HUES64 (cell line): ENCODE results near the gene HOXB8.

ENCODE experiments used
- H3K27ac ChIP-seq: 2 replicates; pipeline ENCODE4 v1.7.0; 2013; ENCODE audit warnings: low read depth, low read length, inconsistent platforms
- H3K27me3 ChIP-seq: 2 replicates; pipeline ENCODE4 v1.6.1; 2013; ENCODE audit warnings: mild to moderate bottlenecking, low read length; ENCODE audit not compliant: insufficient read depth
- H3K36me3 ChIP-seq: 2 replicates; pipeline ENCODE4 v1.6.1; 2013; ENCODE audit warnings: mild to moderate bottlenecking, low read length; ENCODE audit not compliant: insufficient read depth
- H3K4me1 ChIP-seq: 2 replicates; pipeline ENCODE4 v1.6.1; 2013; ENCODE audit warnings: mild to moderate bottlenecking, low read length, moderate library complexity; ENCODE audit not compliant: insufficient read depth
- H3K4me3 ChIP-seq: 2 replicates; pipeline ENCODE4 v1.5.1; 2013; ENCODE audit warnings: mild to moderate bottlenecking, low read length, moderate library complexity
- H3K9ac ChIP-seq: 2 replicates; pipeline ENCODE4 v1.6.1; 2013; ENCODE audit warnings: mild to moderate bottlenecking, low read depth, low read length
- H3K9me3 ChIP-seq: 2 replicates; pipeline ENCODE4 v1.6.1; 2013; ENCODE audit warnings: low read depth, low read length; ENCODE audit not compliant: insufficient read depth
- WGBS: fragments of 150-250, 120-280 bp; methylation state at CpG from one replicate; pipeline ENCODE4 v1.1.7; 2013; ENCODE audit warnings: missing lambda C conversion rate; 5-methylcytosine and 5-hydroxymethylcytosine counted together

Gene HOXB8

DNA sequence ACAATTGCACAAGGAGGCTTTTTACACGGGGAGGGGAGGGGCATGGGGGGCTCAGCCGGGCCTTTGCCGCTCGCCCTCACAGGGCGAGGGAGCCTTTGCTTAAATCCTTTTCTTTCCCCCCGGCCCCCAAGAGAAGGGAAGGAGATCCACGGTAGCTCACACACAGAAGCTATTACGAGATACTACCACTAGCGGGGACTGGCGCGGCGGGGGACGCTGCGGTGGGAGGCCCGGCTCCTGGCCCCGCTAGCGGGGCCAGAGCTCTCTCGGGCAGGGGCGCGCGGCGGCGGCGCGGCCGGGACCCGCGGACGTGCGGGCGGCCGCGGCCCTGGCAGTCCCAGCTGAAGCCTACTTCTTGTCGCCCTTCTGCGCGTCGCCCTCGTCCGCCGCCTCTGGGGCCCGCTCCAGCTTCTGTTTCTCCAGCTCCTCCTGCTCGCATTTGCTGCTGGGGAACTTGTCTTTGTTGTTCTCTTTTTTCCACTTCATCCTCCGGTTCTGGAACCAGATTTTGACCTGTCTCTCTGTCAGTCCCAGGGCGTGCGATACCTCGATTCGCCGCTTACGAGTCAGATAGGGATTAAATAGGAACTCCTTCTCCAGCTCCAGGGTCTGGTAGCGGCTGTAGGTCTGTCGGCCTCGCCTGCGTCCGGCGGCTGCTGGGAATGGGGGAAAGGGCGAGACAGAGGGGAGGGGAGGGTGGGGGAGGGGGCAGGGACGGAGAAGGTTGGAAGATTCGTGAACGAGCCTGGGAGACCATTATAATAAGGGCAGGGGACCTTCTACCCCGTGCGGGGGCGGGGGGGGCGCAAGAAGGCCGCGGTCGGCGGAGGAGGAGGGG lies 2.0 kb downstream of the HOXB8 start:
- Histone ChIP-seq H3K4me3 (peak overlapping the region; percentile 20; the same call in 1 of the 2 replicates), H3K27ac (no peak overlapping the region), H3K36me3 (no peaks in the 10 kb centered on the region), H3K9ac (no peak overlapping the region), H3K9me3 (no peaks in the 10 kb centered on the region), H3K4me1 (peaks cover 2% of the 10 kb centered on the region; the same call in 1 of the 2 replicates), H3K27me3 (peaks cover 100% of the 10 kb centered on the region)
- WGBS = under 1% methylated on average over 67 of the region's 67 CpGs

DNA sequence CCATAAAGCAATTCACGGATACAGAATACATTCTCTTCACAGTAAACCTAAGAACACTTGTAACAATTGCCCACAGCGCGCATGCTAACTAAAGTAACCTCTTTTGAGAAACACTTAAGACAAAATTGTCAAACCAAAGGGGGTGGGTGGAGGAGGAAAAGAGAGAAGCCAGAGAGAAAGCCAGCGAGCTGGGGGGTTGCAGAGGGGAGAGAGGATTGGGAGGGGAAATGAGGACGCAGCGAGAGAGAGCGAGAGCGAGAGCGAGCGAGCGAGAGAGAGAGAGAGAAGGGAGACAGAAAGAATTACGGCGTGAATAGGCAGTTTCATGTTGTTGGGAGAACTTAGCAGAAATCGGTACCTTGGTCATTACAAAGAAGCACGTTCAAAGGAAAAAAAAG lies 2.6 kb downstream of the HOXB8 start:
- 3% methylated on average over 15 of the region's 15 CpGs for WGBS
- peaks cover 100% of the 10 kb centered on the region for H3K27me3 ChIP-seq
- H3K4me3 ChIP-seq = no peak overlapping the region
- H3K4me1 ChIP-seq = peaks cover 2% of the 10 kb centered on the region; the same call in 1 of the 2 replicates
- no peak overlapping the region for H3K9ac ChIP-seq
- H3K9me3 ChIP-seq = no peaks in the 10 kb centered on the region
- H3K36me3 ChIP-seq = no peaks in the 10 kb centered on the region
- no peak overlapping the region for H3K27ac ChIP-seq

DNA sequence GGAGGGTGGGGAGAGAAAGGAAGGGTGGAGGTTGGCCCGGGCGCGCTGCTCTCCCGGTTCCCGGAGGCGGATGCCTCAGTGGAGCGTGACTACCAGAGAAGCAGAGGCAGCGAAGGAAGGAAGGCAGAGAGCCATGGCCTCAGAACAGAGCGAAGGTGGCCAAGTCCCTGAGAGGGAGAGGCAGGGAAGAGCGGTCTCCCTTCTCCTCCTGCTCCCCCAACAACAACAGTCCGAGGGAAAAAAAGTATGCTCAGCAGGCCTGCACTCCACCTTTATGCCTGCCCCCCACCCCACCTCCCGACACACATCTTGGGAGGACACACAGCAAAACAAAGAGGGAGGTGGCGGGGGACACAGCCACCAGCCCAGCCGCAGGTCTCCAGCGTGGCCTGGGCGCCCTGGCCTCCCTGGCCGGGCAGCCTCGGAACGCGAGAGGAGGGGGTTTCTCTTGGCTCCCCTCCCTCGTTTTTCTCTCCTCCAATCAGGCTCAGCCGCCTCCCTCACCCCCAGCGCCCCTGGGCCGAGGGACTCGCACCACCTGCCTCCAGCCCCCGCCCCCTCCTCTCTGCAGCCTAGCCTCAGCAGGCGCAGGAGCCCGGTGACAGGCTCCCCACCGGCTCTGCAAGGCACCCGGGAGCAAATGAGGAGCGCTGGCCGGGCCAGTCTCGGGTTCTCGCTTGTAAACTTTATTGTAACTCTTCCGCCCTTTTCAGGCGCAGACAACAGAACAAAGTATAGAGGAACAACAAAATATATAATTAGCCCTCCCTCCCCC lies 3.2 kb downstream of the HOXB8 start:
- Histone ChIP-seq H3K27me3 (peaks cover 100% of the 10 kb centered on the region), H3K4me1 (peaks cover 2% of the 10 kb centered on the region; the same call in 1 of the 2 replicates), H3K27ac (no peak overlapping the region), H3K36me3 (no peaks in the 10 kb centered on the region), H3K9ac (no peak overlapping the region), H3K9me3 (no peaks in the 10 kb centered on the region), H3K4me3 (no peak overlapping the region; the same call in 1 of the 2 replicates)
- WGBS = 1% methylated on average over 36 of the region's 36 CpGs

DNA sequence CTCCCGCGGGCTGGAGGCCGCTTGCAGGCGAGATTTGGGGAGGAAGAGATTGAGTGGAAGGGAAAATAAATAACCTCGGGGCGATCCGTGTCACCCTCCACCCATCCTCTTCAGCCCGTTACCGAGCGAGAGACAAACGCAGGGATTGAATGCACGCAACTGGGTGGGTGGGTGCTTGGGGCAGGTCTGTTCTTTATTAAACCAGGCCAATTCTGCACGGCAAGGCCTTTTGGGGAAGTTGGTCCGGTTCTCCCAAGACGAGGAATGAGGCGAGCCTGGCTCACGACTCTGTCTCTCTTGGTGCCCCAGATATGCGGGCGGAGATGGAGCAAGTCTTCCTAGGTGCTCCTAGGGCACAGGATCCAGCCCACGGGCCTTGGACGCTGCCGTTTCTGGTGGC lies 3.9 kb downstream of the HOXB8 start:
- Histone ChIP-seq H3K36me3 (no peaks in the 10 kb centered on the region), H3K4me3 (peak overlapping the region; percentile 26; the same call in 1 of the 2 replicates), H3K27ac (no peak overlapping the region), H3K27me3 (peaks cover 100% of the 10 kb centered on the region), H3K4me1 (peaks cover 2% of the 10 kb centered on the region; the same call in 1 of the 2 replicates), H3K9me3 (no peaks in the 10 kb centered on the region), H3K9ac (no peak overlapping the region)
- 5% methylated on average over 21 of the region's 22 CpGs for WGBS

DNA sequence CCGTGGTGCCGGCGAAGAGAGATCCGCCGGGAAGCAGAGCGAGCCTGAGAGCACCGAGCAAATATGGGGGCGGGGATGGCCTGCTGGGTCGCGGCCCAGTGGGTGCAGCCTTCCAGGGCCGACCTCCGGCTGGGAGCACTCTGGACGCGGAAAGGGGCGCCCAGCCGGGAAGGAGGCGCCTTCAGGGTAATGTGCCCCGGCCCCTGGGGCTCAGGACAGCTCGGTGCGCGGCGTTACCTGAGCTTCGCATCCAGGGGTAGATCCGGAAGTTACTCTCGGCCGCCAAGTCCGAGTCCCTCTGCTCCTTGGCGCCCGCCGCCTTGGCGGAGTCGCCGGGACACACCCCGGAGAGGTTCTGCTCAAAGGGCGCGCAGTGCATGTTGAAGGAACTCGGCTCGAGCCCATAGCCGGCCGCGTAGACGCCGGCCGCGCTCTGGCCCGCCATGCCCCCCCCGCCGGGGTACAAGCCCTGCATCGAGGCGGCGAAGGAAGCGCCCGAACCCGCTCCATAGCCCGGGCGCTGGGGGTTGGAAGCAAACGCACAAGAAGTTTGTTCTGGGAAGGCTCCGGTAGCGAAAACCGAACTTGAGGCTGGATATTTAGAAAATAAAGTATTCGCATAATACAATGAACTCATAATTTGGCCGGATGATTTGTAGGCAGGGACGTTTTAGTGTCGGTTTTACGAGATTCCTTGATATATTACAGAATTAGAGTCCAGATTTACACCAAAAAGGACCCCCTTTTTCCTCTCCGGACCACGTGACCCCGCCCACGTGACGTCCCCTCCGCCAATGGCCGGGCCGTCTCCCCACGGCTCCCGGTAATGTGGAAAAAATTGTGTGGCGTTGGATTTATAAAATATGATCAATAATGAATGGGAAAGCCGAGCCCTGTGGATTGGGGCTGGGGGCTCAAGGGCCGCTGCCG lies 4.5 kb downstream of the HOXB8 start, which contains the start of gene HOXB7:
Gene HOXB7, minus strand, starts transcription at position 736 of the 930 bp plus-strand sequence. Its CDS starts 99 bp downstream, at position 637.
- H3K27ac ChIP-seq = no peak within 1 kb of the TSS
- no peak within 1 kb of the TSS; the same call in 1 of the 2 replicates for H3K9ac ChIP-seq
- no peaks in the 10 kb centered on the region for H3K36me3 ChIP-seq
- H3K27me3 ChIP-seq = peaks cover 100% of the 10 kb centered on the region
- no peaks in the 10 kb centered on the region for H3K9me3 ChIP-seq
- WGBS = 2% methylated on average over 75 of the region's 79 CpGs
- H3K4me1 ChIP-seq = peaks cover 2% of the 10 kb centered on the region
- peak within 1 kb of the TSS; percentile 26 for H3K4me3 ChIP-seq

DNA sequence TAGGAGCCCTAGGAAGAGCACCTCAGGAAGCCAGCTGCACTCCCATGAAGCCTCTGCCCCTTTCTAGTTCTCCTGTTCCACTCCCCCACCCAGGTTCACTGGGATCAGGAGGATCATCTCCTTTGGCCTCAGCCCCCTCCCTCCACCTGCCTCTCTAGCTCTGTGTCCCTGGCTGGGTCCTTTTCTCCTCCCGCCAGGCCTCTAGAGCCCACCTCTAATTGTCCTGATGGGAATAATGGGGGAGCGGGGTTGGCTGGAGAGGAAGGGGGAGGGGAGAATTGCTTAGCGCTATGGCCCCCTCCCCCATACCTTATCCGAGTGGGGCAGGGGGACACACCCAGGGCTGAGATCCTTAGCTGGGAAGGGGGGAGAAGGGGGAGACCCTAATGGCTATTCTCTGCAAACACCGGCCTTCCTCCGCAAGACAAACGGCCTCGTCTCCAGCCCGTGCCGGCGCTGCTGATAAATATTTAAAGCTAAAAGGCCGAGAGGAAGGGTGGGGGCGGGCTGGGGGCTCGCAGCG lies 5.3 kb downstream of the HOXB8 start:
- peaks cover 100% of the 10 kb centered on the region for H3K27me3 ChIP-seq
- no peak overlapping the region for H3K9ac ChIP-seq
- H3K4me3 ChIP-seq = no peak overlapping the region
- H3K9me3 ChIP-seq = no peaks in the 10 kb centered on the region
- no peaks in the 10 kb centered on the region for H3K36me3 ChIP-seq
- H3K4me1 ChIP-seq = peaks cover 2% of the 10 kb centered on the region
- no peak overlapping the region for H3K27ac ChIP-seq
- WGBS = 2% methylated on average over 11 of the region's 15 CpGs

DNA sequence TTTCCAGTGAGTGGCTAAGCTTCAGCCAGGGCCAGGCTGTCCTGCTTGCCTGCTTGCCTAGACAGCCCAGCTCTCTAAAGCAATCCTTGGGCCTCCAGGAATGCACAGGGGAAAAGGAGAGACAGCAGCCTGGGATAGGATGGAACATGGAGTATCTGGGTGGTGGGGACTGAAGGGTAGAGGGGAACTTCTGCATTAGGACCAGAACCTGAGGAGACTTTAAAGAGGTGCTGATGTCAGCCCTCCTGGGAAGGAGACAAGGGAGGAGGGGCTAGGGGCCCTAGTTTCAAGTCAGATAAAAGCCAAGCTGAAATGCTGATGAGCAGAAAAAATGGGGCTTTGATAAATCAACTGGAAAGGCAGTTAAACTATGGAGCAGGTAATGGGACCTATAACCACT lies 6.1 kb downstream of the HOXB8 start:
- H3K27ac ChIP-seq = no peak overlapping the region
- H3K36me3 ChIP-seq = no peaks in the 10 kb centered on the region
- H3K9ac ChIP-seq = no peak overlapping the region
- H3K27me3 ChIP-seq = peaks cover 100% of the 10 kb centered on the region
- H3K4me1 ChIP-seq = peaks cover 2% of the 10 kb centered on the region
- no peaks in the 10 kb centered on the region for H3K9me3 ChIP-seq
- H3K4me3 ChIP-seq = no peak overlapping the region

DNA sequence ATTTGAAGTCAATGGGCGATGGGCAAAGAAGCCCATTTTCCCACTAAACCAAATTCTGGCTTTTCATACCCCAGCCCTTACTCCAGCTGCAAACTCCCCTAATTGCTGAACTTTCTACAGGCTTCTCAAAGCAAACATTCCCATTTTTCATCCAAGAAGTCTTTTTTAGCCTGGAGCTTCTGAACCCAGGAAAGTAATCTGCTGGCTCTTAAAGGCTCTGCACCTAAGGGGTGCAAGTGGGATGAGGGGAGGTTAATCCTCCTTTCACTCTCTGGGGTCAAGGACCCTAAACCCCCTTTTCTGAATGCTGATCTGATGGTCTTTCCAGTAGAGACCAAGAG lies 6.6 kb downstream of the HOXB8 start:
- H3K9me3 ChIP-seq = no peaks in the 10 kb centered on the region
- H3K36me3 ChIP-seq = no peaks in the 10 kb centered on the region
- peaks cover 100% of the 10 kb centered on the region for H3K27me3 ChIP-seq
- no peak overlapping the region for H3K9ac ChIP-seq
- 47% methylated on average over 1 of the region's 1 CpG for WGBS
- H3K27ac ChIP-seq = no peak overlapping the region
- H3K4me3 ChIP-seq = no peak overlapping the region
- H3K4me1 ChIP-seq = peaks cover 2% of the 10 kb centered on the region

DNA sequence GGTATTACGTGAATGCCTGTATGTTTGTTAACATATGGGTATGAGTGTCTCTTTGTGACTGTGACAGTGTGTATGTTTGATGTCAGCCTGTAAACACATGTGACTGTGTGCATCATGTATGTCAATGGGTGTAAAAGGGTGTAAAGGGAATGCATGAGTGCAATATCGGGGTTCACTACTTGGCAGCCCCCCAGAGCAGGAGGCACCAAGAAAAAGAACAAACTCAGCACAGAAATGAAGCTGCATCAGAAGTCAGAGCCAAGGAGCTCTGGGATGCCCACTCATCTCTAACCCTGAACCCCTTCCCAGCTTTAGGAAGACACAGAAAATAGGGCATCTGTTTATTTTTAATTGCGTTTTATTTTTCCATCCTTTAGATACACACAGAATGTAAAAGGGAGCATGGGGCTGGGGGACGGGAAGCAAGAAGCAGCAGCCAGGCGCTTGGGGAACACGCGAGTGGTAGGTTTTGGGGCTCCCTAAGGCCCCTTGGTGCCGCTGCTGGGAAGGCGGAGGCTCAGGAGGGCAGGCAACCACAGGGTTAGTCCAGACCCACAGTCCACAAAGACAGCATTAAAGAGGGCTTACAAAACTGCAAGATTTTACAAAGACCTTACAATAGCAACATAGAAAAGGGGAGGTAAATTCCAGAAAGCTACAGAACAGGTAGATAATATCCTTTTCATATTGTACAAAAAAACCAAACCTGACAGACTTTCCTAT lies 8.0 kb downstream of the HOXB8 start:
- 30% methylated on average over 8 of the region's 9 CpGs for WGBS
- Histone ChIP-seq H3K27me3 (peaks cover 100% of the 10 kb centered on the region), H3K9ac (no peak overlapping the region), H3K4me3 (no peak overlapping the region), H3K27ac (no peak overlapping the region), H3K4me1 (no peaks in the 10 kb centered on the region; the same call in 1 of the 2 replicates), H3K9me3 (no peaks in the 10 kb centered on the region), H3K36me3 (no peaks in the 10 kb centered on the region)
